Activated CD8-positive, alpha-beta memory T cell treated with anti-CD3 and anti-CD28 coated beads for 24 hours (primary cell): ENCODE data around the gene RNASEH2A.
"Not testable (repeated sequence)": the region's sequence is repeated elsewhere in the genome, so short reads cannot be mapped to it uniquely, and the experiment has no call there.

ENCODE experiments used
- DNase-seq: peaks from one replicate; pipeline ENCODE4 v3.0.0-alpha.2; 2020

The RNASEH2A gene

DNA sequence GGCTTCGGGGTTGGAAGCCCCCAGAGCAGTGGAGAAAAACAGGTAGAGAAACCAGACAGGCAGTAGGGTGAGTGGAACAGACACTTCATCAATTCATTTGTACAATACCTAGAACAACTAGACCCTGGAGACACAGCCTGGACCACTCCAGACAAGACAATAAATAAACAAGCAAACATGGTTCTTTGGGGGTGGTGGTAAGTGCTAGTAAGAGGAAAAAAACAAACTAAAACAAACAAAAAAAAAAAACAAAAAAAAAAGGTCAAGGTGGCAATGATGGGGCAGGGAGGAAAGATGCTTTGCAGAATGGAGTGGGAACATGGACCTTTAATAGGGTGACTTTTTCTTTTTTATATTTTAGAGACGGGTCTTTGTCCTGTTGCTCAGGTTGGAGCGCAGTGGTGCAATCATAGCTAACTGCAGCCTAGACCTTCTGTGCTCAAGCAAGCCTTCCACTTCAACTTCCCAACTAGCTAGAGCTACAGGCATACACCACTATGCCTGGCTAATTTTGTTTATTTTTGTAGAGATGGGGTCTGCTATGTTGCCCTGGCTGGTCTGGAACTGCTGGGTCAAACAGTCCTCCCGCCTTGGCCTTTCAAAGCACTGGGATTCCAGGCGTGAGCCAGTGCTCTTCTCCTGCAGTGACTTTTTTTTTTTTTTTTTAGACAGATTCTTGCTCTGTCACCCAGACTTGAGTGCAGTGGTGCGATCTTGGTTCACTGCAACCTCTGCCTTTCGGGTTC is 12.0 kb upstream of the RNASEH2A start:
- DNase-seq = no peak

DNA sequence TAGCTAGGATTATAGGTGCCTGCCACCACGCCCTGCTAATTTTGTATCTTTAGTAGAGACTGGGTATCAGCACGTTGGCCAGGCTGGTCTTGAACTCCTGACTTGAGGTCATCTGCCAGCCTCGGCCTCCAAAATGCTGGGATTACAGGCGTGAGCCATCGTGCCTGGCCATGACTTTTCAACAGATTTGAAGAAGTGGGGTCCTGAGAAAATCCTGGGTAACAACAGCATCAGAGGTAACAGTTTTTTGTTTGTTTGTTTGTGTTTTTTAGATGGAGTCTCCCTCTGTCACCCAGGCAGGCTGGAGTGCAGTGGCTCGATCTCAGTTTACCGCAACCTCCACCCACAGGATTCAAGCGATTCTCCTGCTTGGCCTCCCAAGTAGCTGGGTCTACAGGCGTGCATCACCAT is 11.4 kb upstream of the RNASEH2A start:
- no peak for DNase-seq

DNA sequence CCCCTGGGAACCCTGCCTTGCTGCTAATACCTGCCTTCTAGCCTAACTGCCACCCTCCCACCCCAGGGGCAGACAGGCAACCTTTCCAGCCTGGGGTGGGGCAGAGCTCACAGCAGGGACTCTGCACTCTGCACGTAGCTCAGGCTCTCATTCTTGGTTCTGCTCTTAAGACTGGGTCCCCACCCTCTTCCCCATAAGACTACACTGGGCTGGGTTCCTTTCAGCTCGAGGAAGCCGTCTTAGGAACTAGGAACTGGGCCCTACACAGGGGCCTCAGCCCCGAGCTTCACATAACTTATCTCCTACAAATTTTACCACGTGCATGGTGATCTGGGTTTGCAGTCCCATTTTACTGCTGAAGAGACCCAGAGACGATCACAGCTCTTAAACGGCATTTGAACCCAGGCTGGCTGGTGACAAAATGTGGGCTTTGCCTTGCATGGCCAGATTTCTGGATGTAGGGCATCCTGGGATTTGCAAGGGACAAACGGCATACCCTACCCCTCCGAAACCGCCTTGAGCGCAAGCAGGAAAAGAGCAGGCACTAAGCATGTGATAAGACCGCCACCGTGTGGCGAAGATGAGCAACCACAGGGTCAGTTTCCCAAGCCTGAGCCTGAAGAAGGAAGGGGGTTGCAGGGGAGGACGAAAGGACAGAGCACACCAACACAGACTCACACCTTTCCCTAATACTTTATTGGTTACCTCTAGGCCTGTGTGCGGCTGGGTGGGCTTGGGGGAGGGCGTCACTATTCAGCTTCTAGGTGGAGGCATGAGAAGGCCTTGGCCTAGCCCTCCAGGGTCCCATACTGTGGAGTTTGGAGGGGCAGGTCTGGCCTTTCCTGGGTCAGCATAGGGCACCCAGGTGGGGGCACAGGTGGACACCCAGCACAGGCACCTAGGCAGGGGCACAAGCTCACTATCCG is 10.0 kb upstream of the RNASEH2A start:
- peak; percentile 89 for DNase-seq

DNA sequence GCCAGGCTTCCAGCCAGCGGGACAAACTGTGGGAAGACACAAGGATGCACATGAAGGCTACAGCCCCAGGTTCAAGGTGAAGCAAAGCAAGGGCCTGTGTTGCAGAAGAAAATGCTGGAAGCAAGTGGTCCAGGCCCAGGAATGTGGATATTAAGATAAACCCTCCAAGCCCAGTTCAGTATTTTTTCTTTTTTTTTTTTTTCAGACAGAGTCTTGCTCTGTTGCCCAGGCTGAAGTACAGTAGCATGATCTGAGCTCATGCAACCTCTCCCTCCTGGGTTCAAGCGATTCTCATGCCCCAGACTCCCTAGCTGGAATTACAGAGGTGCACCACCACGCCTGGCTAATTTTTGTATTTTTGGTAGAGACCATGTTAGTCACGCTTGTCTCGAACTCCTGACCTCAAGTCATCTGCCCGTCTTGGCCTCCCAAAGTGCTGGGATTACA is 9.2 kb upstream of the RNASEH2A start:
- DNase-seq = no peak

DNA sequence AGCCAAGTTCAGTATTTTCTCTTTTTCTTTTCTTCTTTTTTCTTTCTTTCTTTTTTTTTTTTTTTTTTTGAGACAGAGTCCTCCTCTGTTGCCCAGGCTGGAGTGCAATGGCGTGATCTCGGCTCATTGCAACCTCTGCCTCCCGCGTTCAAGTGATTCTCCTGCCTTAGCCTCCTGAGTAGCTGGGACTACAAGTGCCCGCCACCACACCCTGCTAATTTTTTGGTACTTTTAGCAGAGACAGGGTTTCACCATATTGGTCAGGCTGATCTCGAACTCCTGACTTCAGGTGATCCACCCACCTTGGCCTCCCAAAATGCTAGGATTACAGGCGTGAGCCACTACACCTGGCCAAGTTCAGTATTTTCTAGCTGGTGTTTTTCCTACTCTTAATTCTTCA is 8.8 kb upstream of the RNASEH2A start:
- DNase-seq = not testable (repeated sequence)

DNA sequence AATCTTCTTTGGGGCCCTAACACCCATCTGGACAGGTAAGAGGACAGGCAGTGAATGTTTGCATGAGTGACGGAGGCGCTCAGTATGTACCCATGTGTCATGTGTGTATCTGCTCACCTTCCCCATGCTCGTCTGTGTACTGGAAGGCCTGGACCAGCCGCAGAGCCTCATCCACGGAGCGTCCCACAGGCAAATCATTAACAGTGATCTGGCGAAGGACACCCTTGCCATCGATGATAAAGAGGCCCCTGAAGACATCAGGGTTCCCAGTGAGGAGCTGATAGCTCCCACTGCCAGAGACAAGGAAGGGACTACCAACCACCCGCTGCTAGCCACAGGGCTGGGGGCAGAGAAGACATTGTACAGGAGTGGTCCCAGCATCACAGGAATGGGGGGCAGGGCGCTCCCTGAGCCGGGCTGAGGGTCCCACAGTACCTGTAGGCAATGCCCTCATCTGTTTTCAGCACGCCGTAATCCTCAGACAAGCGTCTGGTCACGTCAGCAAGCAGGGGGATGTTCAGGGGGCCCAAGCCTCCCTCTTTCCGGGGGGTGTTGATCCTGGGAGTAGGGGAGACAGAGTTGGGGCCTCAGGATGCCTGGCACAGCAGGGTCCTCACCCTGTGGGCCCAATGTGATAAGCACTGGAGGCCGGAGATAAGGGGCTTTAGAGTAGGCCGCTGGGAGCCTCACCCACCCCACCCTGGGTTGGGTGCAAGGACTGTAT is 6.5 kb upstream of the RNASEH2A start:
- no peak for DNase-seq

DNA sequence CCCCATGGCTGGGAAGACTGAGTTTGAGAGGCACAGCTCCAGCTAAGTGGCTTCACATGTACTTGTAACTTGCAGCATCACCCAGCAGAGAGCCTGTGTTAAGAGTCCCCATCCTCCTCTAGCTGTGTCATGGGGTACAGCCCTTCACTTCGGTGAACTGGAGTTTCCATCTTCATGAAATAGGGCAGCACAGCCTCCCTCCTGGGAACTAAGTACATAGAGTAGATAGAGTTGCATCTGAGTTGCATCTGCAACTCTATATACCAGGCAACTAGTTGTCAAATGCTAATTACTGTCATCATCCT is 6.0 kb upstream of the RNASEH2A start:
- DNase-seq = no peak

DNA sequence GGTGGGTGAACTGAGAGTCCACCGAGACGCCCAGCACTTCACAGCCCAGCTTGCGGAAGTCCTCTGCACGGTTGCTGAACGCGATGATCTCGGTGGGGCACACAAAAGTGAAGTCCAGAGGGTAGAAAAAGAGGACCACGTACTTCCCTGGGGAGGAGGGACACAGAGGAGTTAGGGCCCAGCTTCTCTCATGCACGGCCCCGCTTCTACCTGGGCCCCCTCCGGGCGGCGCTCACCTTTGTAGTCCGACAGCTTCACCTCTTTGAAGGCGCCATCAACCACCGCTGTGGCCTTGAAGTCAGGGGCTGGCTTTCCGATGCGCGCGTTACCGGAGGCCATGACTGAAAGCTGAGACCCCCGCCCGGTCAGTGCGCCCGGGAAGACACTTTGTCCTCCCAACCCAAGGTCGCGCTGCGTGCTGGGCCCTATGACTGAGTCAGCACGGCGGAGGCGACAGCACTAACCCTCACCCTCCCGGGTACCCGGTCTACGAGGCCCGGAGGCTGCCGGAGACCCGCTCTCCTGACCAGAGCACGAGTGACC is 5.4 kb upstream of the RNASEH2A start:
- peak; percentile 59 for DNase-seq

DNA sequence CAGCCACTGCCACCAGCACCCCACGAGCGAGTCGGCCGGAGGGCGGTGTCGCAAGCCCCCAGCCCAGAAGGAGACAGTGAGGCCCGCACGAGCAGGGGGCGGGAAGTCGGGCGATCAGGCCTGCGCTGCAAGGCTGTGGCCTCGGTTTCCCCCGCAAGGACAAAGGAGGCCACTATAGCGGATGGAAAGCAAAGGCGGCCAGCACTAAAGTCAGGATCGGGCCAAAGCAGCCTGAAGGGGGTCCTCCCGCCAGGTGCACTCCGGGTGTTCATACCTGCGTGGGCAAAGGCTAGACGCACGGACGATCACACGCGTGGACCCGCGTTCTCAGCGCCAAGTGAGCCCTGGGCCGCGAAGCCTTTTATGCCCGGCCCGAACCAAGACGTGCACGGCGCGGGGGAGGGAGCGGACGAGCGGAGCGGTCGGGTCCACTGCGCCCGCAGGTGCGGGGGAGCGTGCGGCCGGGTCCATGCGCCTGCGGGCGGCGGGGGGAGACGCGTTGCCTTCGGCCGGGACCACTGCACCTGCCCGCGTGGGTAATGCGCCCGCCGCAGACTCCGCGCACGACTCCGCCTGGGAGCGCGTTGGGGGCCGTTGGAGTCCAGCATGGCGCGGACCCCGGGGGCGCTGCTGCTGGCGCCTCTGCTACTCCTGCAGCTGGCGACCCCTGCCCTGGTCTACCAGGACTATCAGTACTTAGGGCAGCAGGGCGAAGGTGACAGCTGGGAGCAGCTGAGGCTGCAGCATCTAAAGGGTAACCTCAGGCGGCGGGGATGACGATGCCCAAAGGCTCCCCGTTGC is 4.7 kb upstream of the RNASEH2A start, which contains the start of the genes PRDX2 and THSD8:
PRDX2 (minus strand) TSS at position 335 of the 801 bp plus-strand sequence. CDS start 539 bp downstream, outside the sequence.
THSD8 (plus strand) TSS at position 604 of the 801 bp plus-strand sequence; CDS start at position 607, 3 bp downstream.
- peak; percentile 88 for DNase-seq

DNA sequence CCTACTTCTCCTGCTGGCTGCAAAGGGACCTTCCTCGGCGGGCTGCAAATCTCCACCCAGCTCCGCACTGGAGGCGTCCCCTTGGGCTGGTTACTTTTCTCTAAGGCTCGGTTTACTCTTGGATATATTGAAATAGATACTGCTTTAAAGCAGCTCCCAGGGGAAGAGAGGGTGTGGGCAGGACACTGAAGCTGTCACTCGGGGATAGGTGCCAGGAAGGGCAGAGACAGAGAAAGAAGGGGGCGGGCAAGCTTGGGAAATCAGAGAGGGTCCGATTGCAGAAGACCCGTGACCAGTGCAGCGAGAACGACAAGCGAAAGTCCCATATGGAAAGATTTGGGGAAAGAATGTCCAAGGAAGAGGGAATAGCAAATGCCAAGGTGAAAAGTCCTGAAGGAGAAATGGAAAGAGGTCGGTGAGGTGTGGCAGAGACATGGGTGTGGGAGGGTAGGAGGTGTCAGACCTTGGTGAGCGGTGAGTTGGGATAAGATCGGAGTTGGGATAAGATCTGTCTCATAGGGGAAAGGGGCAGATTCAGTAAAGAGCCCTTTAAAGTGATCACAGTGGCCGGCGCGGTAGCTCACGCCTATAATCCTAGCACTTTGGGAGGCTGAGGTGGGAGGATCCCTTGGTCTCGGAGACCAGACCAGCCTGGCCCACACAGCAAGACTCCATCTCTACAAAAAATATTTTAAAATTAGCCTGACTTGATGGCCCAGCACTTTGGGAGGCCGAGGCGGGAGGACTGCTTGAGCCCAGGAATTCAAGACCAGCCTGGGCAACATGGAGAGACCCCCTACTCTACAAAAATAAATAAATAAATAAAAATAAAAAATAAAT is 3.9 kb upstream of the RNASEH2A start:
- DNase-seq = no peak

DNA sequence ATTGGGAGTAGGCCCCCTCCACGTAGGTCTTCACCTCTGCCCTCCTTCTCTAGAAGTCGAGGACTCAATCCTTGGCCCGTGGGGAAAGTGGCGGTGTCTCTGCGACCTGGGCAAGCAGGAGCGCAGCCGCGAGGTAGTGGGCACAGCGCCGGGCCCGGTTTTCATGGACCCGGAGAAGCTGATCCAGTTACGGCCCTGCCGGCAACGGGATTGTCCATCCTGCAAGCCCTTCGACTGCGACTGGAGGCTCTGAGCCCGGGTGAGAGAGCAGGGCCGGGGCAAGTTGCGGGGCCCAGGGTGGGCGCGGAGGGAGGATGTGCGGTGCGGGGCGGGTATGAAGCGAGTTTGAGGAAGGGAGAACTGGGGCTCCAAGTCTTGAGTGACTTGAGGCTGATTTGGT is 2.3 kb upstream of the RNASEH2A start:
- DNase-seq = no peak

DNA sequence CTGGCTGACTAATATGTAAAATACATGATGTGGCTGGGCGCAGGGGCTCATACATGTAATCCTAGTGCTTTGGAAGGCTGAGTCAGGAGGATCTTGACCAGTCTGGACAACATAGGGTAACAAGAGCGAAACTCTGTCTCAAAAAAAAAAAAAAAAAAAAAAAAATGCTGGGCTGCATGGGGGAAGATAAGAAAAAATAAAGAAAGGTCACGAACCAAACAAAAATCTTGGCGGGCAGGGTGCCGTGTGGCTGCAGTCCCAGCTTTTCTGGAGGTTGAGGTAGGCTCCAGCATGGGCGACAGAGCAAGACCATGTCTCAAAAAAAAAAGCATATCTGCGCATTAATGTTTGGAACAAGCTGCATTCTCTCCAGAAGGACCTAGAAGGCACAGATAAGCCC is 8.7 kb downstream of the RNASEH2A start:
- no peak for DNase-seq

DNA sequence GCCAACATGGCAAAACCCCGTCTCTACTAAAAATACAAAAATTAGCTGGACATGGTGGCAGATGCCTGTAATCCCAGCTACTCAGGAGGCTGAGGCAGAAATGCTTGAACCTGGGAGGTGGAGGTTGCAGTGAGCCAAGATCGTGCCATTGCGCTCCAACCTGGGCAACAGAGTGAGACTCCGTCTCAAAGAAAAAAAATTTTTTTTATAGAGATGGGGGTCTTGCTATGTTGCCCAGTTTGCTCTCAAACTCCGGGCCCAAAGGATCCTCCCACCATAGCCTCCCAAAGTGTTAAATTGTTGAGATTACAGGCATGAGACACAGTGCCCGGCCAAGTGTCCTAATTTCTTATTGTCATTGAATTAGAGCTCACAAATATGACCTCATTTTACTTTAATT is 10.8 kb downstream of the RNASEH2A start:
- DNase-seq = not testable (repeated sequence)

DNA sequence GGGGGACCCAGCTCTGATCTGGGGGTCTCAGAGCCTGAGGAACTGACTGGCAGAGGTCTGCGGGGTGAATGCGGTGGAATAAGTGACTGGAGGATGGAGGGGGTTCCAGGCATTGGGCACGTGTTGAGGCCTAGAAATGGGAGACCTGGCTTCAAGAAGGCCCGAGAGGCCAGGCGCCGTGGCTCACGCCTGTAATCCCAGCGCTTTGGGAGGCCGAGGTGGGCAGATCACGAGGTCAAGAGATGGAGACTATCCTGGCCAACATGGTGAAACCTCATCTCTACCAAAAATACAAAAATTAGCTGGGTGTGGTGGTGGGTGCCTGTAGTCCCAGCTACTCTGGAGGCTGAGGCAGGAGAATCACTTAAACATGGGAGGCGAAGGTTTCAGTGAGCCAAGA is 11.4 kb downstream of the RNASEH2A start:
- DNase-seq = not testable (repeated sequence)

DNA sequence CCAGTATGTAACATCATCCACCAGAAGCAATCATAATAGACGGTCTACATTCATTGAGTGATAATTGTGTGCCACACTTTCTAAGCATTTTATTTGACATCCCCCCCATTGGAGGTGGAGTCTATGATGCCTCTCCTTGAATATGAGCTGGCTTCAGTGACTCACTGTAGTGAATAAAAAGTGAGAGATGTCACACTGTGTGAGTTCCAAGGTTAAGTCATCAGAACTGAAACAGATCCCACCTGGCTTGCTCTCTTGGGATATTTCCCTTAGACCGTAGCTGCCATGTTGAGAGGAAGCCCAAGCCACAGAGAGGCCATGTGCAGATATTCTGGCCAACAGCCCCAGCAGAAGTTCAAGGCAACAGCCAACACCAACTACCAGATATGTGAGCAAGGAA is 15.4 kb downstream of the RNASEH2A start:
- DNase-seq = no peak

DNA sequence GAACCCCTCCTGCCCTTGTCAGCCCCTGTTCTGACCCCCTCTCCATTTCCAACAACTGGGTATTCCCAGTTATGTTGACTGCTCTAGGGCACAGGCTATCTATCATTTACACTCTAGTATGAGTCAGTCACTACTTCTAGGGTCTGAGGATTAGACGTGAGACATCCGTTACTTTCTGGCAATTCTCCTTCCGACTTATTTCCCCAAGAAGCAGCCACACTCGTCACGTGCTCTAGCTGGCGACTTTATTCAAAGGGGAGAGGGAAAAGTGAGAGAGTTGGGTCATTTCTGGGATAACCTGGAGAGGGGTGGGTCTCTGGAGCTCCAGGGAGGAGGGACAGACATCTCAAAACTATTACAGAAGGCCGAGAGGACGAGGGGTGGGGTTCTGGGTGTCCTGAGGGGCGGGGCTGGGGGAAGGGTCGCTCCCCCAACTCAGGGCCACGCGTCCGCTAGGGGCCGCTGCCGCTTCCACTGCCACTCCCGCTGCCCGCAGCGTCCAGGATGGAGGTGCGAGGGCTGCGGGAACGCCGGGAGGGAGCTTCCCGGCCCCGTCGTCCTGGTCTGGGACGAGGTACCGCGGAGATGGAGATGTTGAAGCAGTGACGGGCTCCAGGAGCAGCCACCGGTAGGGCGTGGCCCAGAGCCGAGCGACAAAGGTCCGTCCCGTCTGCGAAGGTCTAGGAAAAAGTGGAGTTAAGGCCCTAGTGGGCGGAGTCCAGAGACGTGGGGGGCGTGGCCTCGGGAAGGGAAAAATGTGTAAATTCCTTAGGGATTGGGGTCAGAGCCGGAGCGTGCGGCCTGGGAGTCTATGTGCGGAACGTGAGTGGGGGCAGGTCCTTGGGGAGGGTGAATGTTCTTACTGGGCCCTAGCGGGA is 19.1 kb downstream of the RNASEH2A start:
- peak; percentile 59 for DNase-seq

DNA sequence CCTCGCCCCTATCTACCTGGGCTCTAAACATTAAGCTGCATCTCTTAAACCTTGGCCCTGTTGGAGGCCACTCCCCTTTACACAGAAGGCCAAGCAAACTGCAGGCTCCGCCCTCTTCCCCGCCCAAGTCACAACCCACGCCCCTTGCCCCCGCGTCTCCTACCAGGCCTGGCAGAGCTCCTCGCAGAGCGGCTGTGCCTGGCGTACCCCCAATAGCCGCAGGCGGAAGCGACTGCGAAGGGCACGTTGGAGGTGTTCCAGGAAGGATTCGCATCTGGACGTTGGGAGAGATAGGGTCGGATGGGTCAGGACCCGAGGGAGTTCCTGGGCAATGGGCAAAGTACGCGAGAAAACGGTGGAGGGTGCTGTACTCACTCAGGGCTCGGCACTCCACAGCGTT is 22.1 kb downstream of the RNASEH2A start:
- DNase-seq = no peak

DNA sequence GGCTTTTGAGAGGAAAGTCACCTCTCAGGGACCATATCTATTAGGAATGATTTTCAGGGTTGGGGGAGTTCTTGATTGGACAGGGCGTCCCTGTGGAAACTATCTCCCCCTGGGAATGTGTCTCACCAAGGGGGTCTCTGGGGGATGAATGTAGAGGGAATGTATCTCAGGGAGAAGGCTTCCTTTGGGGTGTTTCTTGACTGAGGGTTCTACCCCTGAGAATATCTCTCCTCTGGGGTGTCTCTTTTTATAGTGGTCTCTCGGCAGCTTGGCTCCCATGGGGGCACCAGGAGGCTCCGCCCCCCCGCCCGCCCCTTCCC is 27.0 kb downstream of the RNASEH2A start:
- DNase-seq = no peak

DNA sequence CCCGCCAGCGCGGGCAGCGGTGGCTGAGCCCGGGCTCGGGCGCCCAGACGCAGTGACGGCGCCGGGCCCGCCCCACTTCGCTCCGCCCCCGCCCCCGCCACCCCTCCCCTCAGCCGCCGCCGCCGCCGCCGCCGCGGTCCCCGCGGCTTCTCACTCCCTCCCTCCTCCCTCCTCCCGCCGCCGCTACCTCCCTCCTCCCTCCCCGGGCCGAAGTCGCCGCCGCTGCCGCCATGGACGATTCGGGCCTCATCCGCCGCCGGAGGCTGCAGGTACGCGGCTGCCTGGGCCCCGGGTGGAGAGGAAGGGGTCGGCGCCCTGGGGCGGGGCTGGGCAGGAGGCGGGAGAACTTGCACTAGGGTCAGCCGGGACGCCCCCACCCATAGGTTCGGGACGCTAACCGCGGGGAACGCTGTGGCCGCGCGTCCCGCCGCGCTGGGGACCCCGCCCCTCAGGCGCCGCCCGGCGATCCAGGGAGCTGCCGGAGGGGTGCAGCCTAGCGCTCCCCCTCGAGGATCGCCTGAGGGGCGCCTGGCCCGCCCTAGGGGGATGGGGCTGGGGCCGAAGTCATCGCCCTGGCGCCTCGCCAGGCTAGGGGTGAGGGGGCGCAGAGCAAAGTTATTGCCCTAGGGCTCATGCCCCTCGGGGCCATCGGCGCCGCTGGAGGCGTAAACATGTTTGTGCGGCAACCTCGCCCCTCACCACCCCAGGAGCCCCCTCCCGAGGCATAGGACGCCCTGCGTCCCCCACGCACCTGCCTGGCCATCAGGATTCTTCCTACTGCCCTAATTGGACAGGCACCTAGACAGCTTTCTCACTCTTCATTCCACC is 27.6 kb downstream of the RNASEH2A start:
- peak; percentile 66 for DNase-seq
